Thoracic aorta (tissue), 2 donors: Measurements from ENCODE around the gene CATSPER1. TPM values are rescaled to one million over a fixed set of nuclear protein-coding genes. Genes with fewer than 3 reads are reported as not detected.

Experiments used
- ATAC-seq: fragments of 150-250 bp; one replicate; pipeline ENCODE4 v1.8.0; 2017; ENCODE audit warnings: low read depth; ENCODE audit not compliant: insufficient number of reproducible peaks, low FRiP score
- DNase-seq: peaks from one replicate; pipeline ENCODE4 v3.0.0-alpha.2; 2020; ENCODE audit warnings: low spot score
- H3K27ac ChIP-seq, 2 donors: fragments of 200-600 bp; sonication (generic); 1 replicate in 1 of 2; 2 replicates in 1 of 2; pipeline ENCODE4 v1.5.1; 2016; ENCODE audit warnings: mild to moderate bottlenecking in 2 of 2, moderate library complexity in 2 of 2
- H3K27me3 ChIP-seq: fragments of 200-600 bp; sonication (generic); replicated peaks from 2 replicates; pipeline ENCODE4 v1.6.0; 2016; ENCODE audit warnings: mild to moderate bottlenecking; ENCODE audit not compliant: insufficient read depth
- H3K36me3 ChIP-seq: fragments of 200-600 bp; sonication (generic); one replicate; pipeline ENCODE4 v1.5.1; 2016
- H3K4me1 ChIP-seq, 2 donors: fragments of 200-600 bp; sonication (generic); 1 replicate in 1 of 2; 2 replicates in 1 of 2; pipeline versions ENCODE4 v1.5.1 to v1.6.0; 2016; ENCODE audit warnings: low read depth in 2 of 2, mild to moderate bottlenecking in 1 of 2; ENCODE audit not compliant: control insufficient read depth in 1 of 2
- H3K4me3 ChIP-seq: fragments of 200-600 bp; sonication (generic); 2 replicates; pipeline ENCODE4 v1.5.1; 2016; ENCODE audit warnings: mild to moderate bottlenecking
- H3K9me3 ChIP-seq: fragments of 200-600 bp; sonication (generic); 2 replicates; pipeline ENCODE4 v1.5.1; 2016
- total RNA-seq, 2 donors: library from RNA; depleted of rRNA; stranded (reverse); fragments of >200 nt; gene quantifications; one replicate each; pipeline versions ENCODE4 v1.1.0 to v1.2.3, GENCODE V29; 2016
- TF ChIP-seq, protein P1 (sequence below): fragments of 200-600 bp; sonication (generic); IDR thresholded peaks from one replicate; pipeline ENCODE4 v1.5.1; 2019; ENCODE audit warnings: antibody characterized with exemption

The CATSPER1 gene
- total RNA-seq, 2 donors from 2014 or later: not detected

DNA sequence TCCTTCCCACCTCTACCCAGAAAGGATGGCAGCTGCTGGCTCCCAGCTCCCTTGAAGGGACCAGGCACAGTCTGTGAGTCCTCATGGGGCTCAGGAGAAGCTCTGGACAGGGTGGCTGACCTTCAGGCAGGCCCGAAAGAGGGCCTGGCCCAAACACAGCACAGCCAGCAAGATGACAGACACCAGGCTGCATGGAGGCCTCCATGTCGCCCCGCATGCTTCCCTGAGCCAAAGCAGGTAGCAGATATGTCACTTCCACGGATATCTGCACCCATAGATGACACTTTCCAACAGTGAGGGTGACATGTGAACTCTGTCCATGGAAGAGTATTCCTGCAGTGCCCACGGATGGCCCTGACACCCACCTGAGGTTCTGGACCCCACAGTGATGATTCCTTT, 42.7 kb downstream of the CATSPER1 start:
- DNase-seq: no peak
- TF ChIP-seq, protein P1, sequence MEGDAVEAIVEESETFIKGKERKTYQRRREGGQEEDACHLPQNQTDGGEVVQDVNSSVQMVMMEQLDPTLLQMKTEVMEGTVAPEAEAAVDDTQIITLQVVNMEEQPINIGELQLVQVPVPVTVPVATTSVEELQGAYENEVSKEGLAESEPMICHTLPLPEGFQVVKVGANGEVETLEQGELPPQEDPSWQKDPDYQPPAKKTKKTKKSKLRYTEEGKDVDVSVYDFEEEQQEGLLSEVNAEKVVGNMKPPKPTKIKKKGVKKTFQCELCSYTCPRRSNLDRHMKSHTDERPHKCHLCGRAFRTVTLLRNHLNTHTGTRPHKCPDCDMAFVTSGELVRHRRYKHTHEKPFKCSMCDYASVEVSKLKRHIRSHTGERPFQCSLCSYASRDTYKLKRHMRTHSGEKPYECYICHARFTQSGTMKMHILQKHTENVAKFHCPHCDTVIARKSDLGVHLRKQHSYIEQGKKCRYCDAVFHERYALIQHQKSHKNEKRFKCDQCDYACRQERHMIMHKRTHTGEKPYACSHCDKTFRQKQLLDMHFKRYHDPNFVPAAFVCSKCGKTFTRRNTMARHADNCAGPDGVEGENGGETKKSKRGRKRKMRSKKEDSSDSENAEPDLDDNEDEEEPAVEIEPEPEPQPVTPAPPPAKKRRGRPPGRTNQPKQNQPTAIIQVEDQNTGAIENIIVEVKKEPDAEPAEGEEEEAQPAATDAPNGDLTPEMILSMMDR: no peak
- ATAC-seq: no peak
- peaks cover 8% of the 10 kb centered on the region for H3K36me3 ChIP-seq
- no peaks in the 10 kb centered on the region for H3K27me3 ChIP-seq
- no peak overlapping the region for H3K27ac ChIP-seq
- no peak overlapping the region for H3K4me3 ChIP-seq
- H3K9me3 ChIP-seq: no peaks in the 10 kb centered on the region
- H3K4me1 ChIP-seq: peaks cover 0 to 11% of the 10 kb centered on the region in 2 donors

DNA sequence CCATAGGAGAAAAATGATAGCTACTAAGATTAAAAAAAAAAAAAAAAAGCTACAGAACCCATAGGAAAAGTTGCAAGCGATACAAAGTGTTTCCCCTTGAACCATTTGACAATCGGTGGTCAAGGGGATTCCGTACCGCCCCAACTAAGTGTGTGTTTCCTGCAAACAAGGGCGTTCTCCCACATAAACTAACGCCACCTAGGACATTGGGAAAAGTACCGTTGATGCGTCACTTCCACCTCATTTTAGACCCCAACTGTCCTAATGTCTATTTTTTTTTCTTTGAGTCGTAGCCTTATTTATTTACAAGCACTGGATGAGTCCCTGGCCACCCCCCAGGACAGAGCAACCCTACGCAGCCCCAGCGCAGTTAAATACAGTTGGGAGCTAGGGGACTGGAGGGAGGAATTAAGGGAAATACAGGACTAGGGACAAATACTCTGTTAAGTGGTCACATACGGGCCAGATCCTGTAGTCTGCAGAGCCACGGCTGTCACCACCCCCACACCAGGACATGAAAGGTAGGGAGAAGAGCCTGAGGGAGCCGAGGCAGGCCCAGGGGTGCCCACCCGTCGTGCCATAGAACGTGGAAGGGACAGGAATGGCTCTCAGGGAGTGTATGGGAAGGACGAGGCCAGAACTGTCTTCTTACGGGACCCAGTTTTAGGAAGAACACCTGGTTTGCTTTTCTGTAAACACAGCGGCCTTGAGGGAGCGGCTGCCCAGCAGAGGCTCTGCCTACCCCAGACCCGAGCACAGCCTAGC, 43.3 kb downstream of the CATSPER1 start:
- ATAC-seq (no peak), DNase-seq (no peak)
- no peak overlapping the region for H3K27ac ChIP-seq
- no peaks in the 10 kb centered on the region for H3K27me3 ChIP-seq
- TF ChIP-seq, protein P1: no peak
- no peaks in the 10 kb centered on the region for H3K9me3 ChIP-seq
- H3K4me3 ChIP-seq: no peak overlapping the region
- H3K36me3 ChIP-seq: peaks cover 14% of the 10 kb centered on the region
- peaks cover 0 to 11% of the 10 kb centered on the region in 2 donors for H3K4me1 ChIP-seq

DNA sequence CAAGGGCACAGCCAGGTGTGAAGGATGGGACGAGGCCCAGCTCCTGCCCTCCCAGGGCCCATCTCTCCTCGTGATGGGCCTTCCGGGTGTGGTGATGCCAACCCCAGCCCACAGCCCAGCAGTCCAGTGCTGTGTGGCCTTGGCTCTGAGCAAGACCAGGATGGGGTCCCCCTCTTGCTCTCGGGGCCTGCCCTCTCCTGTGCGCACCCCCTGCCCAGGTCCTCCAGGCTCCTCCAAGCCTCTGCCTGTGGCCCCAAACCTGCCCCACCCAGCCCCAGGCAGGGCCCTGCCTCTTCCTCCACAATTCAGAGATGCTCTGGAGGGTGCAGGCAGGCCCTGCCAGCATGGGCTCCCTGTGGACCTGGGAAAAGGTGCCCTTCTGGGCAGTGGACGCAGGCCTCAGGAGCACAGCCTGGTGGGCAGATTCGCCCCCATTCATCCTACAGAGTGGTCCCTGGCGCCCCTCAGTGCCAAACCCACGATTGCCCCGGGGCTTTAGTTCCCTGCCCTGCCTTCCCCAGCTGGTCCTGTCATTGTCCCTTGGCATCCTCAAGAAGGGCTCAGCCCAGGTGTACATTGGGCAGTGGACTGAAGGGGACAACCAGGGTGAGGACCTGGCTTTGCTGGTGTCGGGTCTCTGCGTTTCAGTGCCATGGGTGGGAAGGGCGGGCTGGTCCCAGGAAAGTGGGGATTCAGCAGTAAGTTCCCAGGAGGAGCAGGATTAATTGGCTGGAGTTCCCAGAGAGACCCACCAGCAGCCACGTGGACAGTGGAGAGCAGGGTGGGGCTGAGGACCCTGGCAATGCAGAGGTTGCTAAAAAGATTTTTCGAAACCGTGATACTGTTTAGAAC, 44.1 kb downstream of the CATSPER1 start:
- H3K4me1 ChIP-seq: peaks cover 0 to 11% of the 10 kb centered on the region in 2 donors
- DNase-seq: no peak
- H3K27ac ChIP-seq: no peak overlapping the region
- H3K9me3 ChIP-seq: no peaks in the 10 kb centered on the region
- H3K27me3 ChIP-seq: no peaks in the 10 kb centered on the region
- no peak overlapping the region for H3K4me3 ChIP-seq
- TF ChIP-seq, protein P1: no peak
- no peak for ATAC-seq
- H3K36me3 ChIP-seq: peaks cover 22% of the 10 kb centered on the region

DNA sequence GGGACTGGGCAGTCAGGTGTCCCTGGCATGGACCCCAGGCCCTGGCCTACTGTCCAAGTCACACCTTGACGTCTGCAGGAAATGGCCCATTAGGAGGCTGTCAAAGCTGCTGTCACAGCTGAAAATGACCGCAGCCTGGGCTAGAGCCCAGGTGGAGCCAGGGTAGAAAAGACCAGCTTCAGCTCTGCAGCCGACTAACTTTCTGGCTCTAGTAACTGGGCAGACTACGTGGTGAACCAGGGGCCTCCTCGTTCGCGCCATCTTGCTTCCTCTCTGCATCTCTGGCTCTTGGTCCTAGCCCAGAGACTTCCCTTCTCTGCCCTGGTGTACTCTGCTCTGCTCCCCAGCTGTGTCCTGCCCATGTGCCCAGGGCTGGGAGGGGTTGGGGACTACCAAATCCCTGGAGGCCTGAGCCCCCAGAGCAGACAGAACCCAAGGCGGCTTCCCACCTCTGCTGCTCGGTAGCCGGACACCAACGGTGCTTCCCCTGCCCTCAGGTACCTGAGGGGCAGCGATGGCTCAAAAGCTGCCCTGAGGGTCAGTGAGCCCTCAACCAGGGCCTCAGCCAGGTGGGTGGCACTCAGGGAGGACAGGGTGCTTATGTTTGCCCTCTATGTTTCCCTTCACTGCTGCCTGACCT, 45.1 kb downstream of the CATSPER1 start:
- Histone ChIP-seq H3K4me3 (no peak overlapping the region), H3K4me1 (peaks cover 0 to 11% of the 10 kb centered on the region in 2 donors), H3K27ac (no peak overlapping the region), H3K9me3 (no peaks in the 10 kb centered on the region), H3K36me3 (peaks cover 32% of the 10 kb centered on the region), H3K27me3 (no peaks in the 10 kb centered on the region)
- TF ChIP-seq, protein P1: no peak
- DNase-seq (no peak), ATAC-seq (no peak)

DNA sequence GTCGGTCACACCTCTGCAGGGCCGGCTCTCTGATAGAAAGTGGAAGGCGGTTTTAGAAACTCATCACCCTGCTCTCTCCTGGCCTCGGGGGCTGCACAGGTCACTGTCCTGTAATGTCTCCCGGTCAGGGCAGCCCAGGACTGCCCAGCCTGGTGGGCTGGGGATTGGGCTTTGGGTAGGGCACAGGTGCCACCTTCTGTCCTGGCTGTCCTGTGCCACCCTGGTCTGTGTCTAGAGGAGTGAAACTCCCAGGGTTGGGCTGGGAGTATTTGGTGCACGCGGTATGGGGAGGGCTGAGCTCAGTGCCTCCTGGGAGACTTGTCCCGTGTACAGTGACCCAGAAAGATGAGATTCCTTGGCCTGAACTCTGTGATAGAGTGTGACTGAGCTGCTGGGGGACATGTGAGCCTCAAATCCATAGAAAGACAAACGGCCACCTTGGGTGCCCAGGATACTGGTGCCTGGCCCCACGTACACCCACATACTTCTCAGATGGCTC, 47.0 kb downstream of the CATSPER1 start:
- DNase-seq (no peak), ATAC-seq (no peak)
- H3K9me3 ChIP-seq: no peaks in the 10 kb centered on the region
- H3K27ac ChIP-seq: no peak overlapping the region
- H3K27me3 ChIP-seq: no peaks in the 10 kb centered on the region
- H3K36me3 ChIP-seq: peaks cover 35% of the 10 kb centered on the region
- TF ChIP-seq, protein P1: no peak
- no peak overlapping the region for H3K4me3 ChIP-seq
- no peaks in the 10 kb centered on the region for H3K4me1 ChIP-seq
